C1 segment of cervical spinal cord (tissue), 14 donors: ENCODE measurements around the gene ZNF267.
A peak's percentile ranks its signal among the peaks of the same experiment; 100 is the strongest.
"Not testable (repeated sequence)": the region's sequence is repeated elsewhere in the genome, so short reads cannot be mapped to it uniquely, and the experiment has no call there.

Experiments
- DNase-seq, 14 donors: peaks; one replicate each; lab custom pipeline; 2025; lab: John Stamatoyannopoulos, UW

Gene ZNF267

GRCh38 chr16:31873556-31874365 is at the start of gene ZNF267:
TSS of gene ZNF267 (plus strand) at chr16:31873807. CDS start at chr16:31873967, 160 bp downstream.
- peak in 13 of 14 donors; percentile 35 to 87 (median 81) for DNase-seq

- no peak for DNase-seq
Measured at GRCh38 chr16:31833047-31833446, 40.6 kb upstream of the ZNF267 start.

GRCh38 chr16:31836396-31836795 is 37.2 kb upstream of the ZNF267 start:
- DNase-seq = not testable (repeated sequence)

- no peak for DNase-seq
Measured at GRCh38 chr16:31842864-31843263, 30.7 kb upstream of the ZNF267 start.

GRCh38 chr16:31848572-31848971 is 25.0 kb upstream of the ZNF267 start:
- not testable (repeated sequence) for DNase-seq

- DNase-seq = no peak
Measured at GRCh38 chr16:31853291-31853690, 20.3 kb upstream of the ZNF267 start.

- no peak for DNase-seq
Measured at GRCh38 chr16:31860508-31860907, 13.1 kb upstream of the ZNF267 start.

- no peak for DNase-seq
Measured at GRCh38 chr16:31861455-31861854, 12.2 kb upstream of the ZNF267 start.

- DNase-seq = no peak
Measured at GRCh38 chr16:31862761-31863160, 10.8 kb upstream of the ZNF267 start.

- no peak for DNase-seq
Measured at GRCh38 chr16:31868164-31868563, 5.4 kb upstream of the ZNF267 start.

- peak in 12 of 14 donors; percentile 3 to 65 (median 46) for DNase-seq
Measured at GRCh38 chr16:31868691-31869167, 4.9 kb upstream of the ZNF267 start.

GRCh38 chr16:31869511-31870201 is 4.0 kb upstream of the ZNF267 start:
- DNase-seq = peak in 6 of 14 donors; percentile 6 to 44 (median 30)

- DNase-seq = no peak
Measured at GRCh38 chr16:31870809-31871208, 2.8 kb upstream of the ZNF267 start.

GRCh38 chr16:31871510-31871909 is 2.1 kb upstream of the ZNF267 start:
- DNase-seq = no peak

GRCh38 chr16:31872201-31872600 is 1.4 kb upstream of the ZNF267 start:
- no peak for DNase-seq

- peak in 1 of 14 donors; percentile 36 for DNase-seq
Measured at GRCh38 chr16:31874366-31875111, 932 bp downstream of the ZNF267 start.

GRCh38 chr16:31875112-31875803 is 1.7 kb downstream of the ZNF267 start:
- no peak for DNase-seq

- DNase-seq = no peak
Measured at GRCh38 chr16:31875928-31876547, 2.4 kb downstream of the ZNF267 start.

GRCh38 chr16:31876951-31877828 is 3.6 kb downstream of the ZNF267 start:
- no peak for DNase-seq
